NCI-H128 (cell line): ENCODE results near the gene SPTBN4.
"Not testable (repeated sequence)": the region's sequence is repeated elsewhere in the genome, so short reads cannot be mapped to it uniquely, and the experiment has no call there.

ENCODE experiments used
- DNase-seq: peaks from one replicate; lab custom pipeline; 2025; ENCODE audit not compliant: unreplicated experiment; lab: John Stamatoyannopoulos, UW

SPTBN4 gene

GRCh38 chr19:40528078-40528477, 61.3 kb downstream of the SPTBN4 start:
- DNase-seq = no peak

DNA sequence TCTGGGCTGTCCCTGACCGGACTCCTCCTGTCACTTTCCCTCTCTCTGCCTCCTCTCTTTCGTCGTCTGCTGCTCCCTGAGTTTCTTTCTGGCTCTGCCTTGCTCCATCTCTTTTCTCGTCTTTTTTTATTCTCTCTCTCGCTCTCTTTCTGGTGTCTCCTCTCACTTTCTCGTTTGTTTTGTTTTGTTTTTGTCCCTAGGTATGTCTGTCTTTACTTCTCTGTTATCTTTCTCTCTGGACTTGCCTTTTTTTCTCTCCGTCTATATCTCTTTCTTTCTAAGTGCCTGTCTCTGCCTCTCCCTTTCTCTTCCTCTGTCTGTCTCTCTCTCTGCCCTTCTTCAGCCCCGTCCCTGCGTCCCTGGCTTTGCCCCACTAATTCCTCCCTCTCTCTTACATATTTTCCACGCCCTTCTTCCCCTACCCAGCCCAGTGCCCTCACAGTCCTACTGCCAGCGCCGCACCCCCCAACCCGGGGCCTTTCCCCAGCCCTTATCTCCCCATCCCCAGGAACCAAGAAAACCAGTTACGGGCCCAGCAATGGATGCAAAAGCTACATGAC, 61.8 kb downstream of the SPTBN4 start:
- DNase-seq = no peak

- DNase-seq = peak; percentile 78
Measured at GRCh38 chr19:40529093-40529954, 62.5 kb downstream of the SPTBN4 start.

- DNase-seq = no peak
Measured at GRCh38 chr19:40530091-40530901, 63.5 kb downstream of the SPTBN4 start.

- DNase-seq = no peak
Measured at GRCh38 chr19:40533508-40533907, 66.7 kb downstream of the SPTBN4 start.

DNA sequence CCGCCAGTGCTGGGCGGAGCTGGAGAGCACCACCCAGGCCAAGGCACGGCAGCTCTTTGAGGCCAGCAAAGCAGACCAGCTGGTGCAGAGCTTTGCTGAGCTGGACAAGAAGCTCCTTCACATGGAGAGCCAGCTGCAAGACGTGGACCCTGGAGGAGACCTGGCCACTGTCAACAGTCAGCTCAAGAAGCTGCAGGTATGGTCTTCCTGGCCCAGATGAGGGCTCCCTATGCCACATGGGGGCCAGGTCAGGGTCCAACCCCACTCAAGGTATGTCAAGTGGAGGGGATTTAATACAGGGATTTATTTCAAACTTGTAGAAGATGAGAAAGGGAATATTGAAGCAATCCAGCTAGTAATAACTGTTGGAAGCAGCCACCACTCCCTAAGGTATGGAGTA, 67.3 kb downstream of the SPTBN4 start:
- no peak for DNase-seq

DNA sequence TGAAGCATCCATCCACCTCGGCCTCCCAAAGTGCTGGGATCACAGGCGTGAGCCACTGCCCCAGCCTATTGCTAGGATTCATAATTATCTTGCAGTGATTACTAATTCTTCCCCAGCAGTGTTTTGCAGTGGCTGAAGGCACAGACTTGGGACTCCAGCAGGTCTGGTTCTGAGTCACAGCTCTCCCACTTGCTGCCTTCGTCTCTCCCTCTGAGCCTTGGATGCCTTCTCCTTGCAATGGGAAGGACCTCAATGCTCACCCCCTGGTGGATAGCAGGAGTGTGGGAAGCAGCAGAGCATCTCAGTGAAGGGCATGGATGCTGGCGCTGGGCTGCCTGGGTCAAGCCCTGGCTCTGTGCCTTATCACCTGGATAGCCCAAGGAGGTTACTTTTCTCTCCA, 72.3 kb downstream of the SPTBN4 start:
- no peak for DNase-seq

- no peak for DNase-seq
Measured at GRCh38 chr19:40542202-40542859, 75.5 kb downstream of the SPTBN4 start.

GRCh38 chr19:40543029-40543597, 76.3 kb downstream of the SPTBN4 start:
- DNase-seq = no peak

GRCh38 chr19:40546153-40546841, 79.5 kb downstream of the SPTBN4 start:
- not testable (repeated sequence) for DNase-seq

DNA sequence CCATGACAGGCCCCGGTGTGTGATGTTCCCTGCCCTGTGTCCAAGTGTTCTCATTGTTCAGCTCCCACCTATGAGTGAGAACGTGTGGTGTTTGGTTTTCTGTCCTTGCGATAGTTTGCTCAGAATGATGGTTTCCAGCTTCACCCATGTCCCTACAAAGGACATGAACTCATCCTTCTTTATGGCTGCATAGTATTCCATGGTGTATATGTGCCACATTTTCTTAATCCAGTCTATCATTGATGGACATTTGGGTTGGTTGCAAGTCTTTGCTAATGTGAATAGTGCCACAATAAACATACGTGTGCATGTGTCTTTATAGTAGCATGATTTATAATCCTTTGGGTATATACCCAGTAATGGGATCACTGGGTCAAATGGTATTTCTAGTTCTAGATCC, 80.4 kb downstream of the SPTBN4 start:
- not testable (repeated sequence) for DNase-seq

DNA sequence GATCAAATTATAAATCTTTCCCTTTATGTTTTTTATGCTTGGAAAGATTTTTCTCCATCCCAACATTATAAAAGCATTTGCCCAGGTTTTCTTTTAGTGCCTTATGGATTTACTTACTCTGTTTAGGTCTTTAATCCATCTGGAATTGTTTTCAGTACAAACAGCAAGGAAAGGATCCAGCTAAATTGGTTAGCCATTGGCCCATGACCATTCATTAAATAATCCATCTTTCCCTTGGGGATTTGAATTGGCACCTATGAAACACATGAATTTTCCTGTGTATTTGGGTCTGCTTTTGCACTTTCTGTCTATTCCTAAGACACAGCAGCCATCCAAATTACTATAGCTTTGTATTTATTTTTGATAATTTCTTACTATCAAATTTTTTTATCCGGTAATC, 81.0 kb downstream of the SPTBN4 start:
- no peak for DNase-seq

DNA sequence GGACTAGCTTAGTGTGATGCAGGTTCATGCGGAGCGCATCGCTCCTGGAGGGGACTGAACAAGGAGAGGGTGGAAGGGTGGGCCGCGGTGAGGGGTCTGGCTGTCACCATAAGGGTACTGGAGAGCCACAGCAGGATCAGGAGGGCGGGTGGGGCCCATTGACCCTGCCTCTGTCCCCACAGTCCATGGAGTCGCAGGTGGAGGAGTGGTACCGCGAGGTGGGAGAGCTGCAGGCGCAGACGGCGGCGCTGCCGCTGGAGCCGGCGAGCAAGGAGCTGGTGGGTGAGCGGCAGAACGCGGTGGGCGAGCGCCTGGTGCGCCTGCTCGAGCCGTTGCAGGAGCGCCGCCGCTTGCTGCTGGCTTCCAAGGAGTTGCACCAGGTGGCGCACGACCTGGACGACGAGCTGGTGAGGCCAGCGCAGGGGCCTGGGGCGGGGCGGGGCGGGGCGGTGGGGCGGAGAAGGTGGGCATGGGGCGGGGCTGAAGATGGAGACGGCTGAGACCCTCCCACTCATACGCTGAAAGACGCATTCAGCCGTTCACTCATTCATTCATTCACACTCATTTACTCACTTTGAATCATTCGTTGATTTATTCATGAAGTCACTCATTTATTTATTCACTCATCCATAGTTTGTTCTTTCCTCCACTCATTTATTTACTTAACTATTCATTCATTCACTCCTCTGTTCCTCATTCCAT, 82.4 kb downstream of the SPTBN4 start:
- DNase-seq = no peak

DNA sequence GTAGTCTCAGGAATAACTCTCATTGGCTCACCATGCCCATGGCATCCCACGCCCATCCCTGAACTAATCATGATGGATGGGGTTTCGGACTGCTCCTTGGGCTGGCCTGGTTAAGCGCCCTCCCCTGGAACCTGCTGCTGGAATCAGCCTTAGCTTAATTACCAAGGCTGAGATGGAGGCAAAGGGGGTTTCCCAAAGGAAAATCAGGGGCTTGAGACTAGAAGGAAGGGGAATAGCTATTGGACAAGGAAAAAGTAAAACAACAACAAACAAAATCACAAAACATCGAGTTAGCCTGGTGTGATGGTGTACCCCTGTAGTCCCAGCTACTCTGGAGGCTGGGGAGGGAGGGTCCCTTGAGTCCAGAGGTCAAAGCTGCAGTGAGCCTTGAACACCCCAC, 84.2 kb downstream of the SPTBN4 start:
- no peak for DNase-seq

DNA sequence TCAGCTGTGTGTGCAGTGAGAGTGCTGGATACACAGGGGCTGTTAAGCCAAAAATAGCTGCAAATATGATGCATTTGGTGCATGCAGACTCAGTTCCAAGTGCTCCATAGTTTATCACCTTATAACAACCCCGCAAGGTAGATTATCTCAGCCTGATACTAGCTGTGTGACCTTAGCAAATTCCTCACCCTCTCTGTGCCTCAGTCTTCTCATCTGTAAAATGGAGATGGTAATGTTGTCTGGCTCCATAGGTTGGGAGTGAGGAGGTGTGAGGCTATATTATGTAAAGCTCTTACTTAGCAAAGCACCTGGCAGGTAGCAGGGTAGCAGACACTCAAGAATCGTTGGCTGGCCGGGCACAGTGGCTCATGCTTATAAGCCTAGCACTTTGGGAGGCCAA, 86.0 kb downstream of the SPTBN4 start:
- no peak for DNase-seq

- DNase-seq = no peak
Measured at GRCh38 chr19:40553885-40554857, 87.4 kb downstream of the SPTBN4 start.

DNA sequence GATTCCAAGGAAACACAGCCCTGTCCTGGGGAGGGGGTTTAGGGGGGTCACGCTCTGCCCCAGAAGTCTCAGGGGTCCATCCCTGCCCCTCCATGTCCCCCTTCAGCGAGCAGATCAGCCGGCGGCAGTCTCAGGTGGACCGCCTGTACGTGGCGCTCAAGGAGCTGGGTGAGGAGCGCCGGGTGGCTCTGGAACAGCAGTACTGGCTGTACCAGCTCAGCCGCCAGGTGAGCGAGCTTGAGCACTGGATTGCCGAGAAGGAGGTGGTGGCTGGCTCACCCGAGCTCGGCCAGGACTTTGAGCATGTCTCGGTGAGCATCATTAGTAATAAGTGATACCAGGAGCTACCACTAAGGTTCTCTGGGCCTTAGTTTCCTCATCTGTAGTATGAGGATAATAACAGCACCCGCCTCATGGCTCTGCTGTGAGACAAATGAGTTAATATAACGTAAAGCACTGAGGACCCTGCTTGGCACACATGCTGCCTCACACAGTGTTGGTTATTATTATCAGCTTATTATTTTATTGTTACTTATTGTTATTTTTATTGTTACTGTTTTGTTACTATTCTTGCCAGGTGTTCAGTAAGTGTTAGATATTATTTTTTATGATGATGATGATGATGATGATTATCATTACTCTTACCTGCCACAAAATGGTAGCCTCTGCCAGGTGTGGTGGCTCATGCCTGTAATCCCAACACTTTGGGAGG, 89.3 kb downstream of the SPTBN4 start:
- no peak for DNase-seq

DNA sequence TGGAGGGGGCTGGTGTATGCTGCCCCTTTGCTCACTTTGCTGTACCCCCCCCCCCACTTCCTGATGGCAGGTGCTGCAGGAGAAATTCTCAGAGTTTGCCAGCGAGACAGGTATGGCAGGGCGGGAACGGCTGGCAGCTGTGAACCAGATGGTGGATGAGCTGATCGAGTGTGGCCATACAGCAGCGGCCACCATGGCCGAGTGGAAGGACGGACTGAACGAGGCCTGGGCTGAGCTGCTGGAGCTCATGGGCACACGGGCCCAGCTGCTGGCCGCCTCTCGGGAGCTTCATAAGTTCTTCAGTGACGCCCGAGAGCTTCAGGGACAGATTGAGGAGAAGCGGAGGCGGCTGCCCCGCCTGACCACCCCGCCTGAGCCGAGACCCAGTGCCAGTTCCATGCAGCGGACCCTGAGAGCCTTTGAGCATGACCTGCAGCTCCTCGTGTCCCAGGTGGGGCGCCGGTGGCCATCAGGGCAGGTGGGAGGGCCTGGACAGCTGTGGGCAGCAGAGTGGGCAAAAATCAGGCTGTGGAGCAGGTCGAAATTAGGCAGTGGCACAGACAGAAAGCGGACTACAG, 90.2 kb downstream of the SPTBN4 start:
- DNase-seq = no peak
